GM19240 (cell line): Measurements from ENCODE around the gene MORC3.
"Not testable (repeated sequence)": the region's sequence is repeated elsewhere in the genome, so short reads cannot be mapped to it uniquely, and the experiment has no call there.

ENCODE experiments used
- DNase-seq: peaks from one replicate; pipeline ENCODE4 v3.0.0; 2011; ENCODE audit warnings: low spot score; ENCODE audit not compliant: insufficient read length

The MORC3 gene

DNA sequence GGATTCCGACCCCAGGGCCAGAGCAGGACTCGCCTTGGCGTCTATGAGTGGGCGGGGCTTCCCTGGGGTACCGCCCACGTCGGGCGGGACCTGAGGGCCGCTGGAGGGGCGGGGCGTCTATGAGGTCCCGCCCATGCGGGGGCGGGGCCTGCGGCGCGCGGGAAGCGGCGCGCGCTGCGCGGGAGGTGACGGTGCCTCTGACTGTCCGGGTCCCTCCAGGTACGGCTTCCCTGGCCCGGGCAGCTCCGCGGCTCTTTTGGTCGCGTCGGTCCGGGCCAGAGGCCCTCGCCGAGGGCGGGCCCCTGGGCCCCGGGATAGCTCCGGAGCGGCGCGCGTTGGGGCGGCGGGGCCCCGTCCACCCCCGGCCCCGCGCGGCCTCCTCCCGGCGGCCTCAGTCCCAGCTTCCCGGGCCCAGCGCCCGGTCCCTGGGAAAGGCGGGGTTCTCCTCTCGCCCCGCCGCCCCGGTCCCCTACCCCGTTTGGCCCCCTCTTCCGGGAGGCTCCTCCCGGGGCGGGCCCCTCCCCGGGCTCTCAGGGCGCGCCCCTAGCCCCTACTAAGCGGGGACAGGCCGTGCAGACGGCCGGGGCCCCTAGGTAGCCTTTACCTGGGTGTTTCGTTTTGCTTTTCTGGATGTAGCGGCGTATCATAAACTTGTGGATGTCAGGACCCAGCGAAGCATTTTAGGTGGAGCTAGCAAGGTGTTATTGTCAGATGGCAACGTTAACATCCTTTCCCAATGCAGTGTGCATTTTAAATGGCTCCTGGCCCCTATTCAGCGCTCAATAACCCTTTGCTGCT lies 65.4 kb downstream of the MORC3 start, which contains the start of gene CHAF1B:
Gene CHAF1B, plus strand, starts transcription at position 160 of the 798 bp plus-strand sequence. CDS start 745 bp downstream, outside the sequence.
- peak; percentile 73 for DNase-seq

- DNase-seq = no peak
These were observed 66.1 kb downstream of the MORC3 start for GRCh38 chr21:36386031-36386642.

- DNase-seq = no peak
These were observed 68.1 kb downstream of the MORC3 start for GRCh38 chr21:36388096-36388495.

DNA sequence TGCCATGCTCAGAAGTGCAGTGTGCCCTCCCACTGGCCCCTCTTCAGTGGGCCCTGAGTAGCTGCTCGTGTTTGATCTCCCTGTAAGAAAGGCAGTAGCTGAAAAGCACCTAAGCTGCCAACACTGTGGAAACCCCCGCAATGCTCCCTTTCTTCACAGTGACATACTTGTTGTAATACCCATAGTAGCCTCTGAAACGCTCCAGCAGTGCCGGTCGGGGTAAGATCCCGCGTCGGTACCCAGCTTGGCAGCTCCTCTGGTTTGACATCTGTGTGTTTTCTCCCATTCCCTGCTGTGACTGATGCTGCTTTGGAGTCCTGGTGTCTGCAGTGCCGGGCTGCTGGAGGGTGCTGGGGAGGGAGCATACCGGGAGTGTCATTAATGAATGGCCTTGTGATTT lies 68.8 kb downstream of the MORC3 start:
- no peak for DNase-seq

DNA sequence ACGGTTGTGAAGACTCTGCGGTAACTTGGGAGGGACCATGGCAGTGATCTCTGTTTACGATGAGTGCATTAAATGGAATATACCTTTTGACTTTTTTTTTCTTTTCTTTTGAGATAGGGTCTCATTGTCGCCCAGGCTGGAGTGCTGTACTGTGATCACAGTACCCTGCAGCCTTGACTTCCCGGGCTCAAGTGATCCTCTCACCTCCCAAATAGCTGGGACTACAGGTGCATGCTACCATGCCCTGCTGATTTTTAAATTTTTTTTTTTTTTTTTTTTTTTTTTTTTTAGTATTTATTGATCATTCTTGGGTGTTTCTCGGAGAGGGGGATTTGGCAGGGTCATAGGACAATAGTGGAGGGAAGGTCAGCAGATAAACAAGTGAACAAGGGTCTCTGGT lies 71.7 kb downstream of the MORC3 start:
- DNase-seq = not testable (repeated sequence)

- DNase-seq = no peak
These were observed 75.5 kb downstream of the MORC3 start for GRCh38 chr21:36395353-36396111.

DNA sequence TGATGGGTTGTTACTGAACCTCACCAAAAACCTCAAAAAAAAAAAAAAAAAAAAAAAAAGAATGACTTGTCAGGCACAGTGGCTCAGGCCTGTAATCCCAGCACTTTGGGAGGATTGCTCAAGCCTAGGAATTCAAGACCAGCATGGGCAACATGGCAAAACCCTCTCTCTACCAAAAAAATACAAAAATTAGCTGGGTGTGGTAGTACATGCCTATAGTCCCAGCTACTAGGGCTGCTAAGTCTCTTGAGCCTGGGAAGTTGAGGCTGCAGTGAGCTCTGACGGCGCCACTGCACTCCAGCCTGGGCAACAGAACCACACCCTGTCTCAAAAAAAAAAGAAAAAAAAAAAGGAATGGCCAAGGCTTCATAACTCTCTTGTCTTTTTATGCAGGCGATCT lies 76.3 kb downstream of the MORC3 start:
- no peak for DNase-seq

DNA sequence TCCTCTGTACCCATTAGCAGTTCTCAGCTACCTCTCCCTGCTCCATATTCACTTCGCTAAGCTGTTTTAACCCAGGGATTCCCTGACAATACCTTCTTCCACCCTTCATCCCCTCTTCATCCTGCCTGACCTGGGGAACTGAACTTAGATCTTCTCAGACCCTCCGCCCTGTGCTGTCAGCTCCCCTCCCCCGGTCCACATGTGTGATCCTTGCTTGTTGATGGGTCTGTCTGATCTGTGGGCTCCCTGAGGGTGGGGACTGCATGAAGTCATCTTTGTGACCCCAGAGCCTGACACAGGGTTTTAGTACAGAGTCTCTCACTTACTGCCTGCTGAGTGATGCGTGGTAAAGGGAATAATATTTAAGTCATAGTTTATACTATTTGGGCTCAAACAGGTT lies 77.0 kb downstream of the MORC3 start:
- no peak for DNase-seq

GRCh38 chr21:36397606-36398005 lies 77.6 kb downstream of the MORC3 start:
- DNase-seq = no peak

- not testable (repeated sequence) for DNase-seq
These were observed 79.7 kb downstream of the MORC3 start for GRCh38 chr21:36399736-36400135.

- no peak for DNase-seq
These were observed 80.7 kb downstream of the MORC3 start for GRCh38 chr21:36400719-36401118.

- no peak for DNase-seq
These were observed 82.3 kb downstream of the MORC3 start for GRCh38 chr21:36402339-36402738.

GRCh38 chr21:36403713-36404112 lies 83.7 kb downstream of the MORC3 start:
- no peak for DNase-seq

DNA sequence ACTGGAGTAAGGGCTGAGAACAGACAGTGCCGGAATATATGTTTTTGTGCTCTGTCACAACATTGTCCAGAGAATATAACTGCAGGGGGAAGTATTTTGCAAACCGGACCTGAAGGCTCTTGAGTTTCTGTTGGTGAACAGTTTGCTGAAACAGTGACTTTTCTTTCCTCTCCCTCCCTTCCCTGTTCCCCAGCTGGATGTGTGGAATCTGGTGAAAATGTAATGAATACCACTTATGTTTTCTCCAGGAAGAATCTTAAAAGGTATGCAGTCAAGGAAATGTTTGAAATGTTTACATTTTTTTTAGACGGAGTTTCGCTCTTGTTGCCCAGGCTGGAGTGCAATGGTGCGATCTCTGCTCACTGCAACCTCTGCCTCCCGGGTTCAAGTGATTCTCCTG lies 88.6 kb downstream of the MORC3 start:
- DNase-seq = no peak

GRCh38 chr21:36411301-36411700 lies 91.3 kb downstream of the MORC3 start:
- no peak for DNase-seq

- DNase-seq = no peak
These were observed 92.9 kb downstream of the MORC3 start for GRCh38 chr21:36412916-36413315.

- DNase-seq = no peak
These were observed 95.4 kb downstream of the MORC3 start for GRCh38 chr21:36415375-36415774.

GRCh38 chr21:36419241-36419640 lies 99.2 kb downstream of the MORC3 start:
- no peak for DNase-seq

DNA sequence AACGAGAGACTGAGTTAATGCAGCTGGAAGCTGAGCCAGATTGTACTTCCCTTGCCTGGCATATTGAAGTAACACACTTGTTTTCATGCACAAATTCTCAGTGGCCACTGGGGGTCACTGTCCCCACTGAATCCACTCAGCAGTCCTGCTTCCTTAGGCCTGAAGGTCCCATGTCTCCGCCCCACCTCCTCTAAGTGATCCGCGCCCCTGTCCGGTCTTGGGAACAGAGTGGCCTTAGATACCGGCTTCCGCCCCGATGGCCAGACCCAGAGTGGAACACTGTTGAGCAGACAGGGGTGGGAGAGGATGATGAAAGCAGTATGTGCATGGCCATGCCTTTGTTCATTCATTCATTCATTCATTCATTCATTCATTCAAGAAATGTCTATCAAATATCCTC lies 100.0 kb downstream of the MORC3 start:
- DNase-seq = peak; percentile 71

GRCh38 chr21:36420571-36421339 lies 100.8 kb downstream of the MORC3 start:
- DNase-seq = no peak
